Transverse colon (tissue), 4 donors: ENCODE results near the gene ARMC8. TPM values are rescaled to one million over a fixed set of nuclear protein-coding genes. Genes with fewer than 3 reads are reported as not detected.

Source experiments
- DNase-seq: peaks from one replicate; pipeline ENCODE4 v3.0.0-alpha.2; 2019
- H3K27ac ChIP-seq, 4 donors: fragments of 200-600 bp; sonication (generic); 2 replicates each; pipeline ENCODE4 v1.5.1; 2016 to 2018; ENCODE audit warnings: inconsistent platforms in 4 of 4
- H3K27me3 ChIP-seq: fragments of 200-600 bp; sonication (generic); 2 replicates; pipeline ENCODE4 v1.5.1; 2017; ENCODE audit warnings: inconsistent platforms
- H3K36me3 ChIP-seq, 4 donors: fragments of 200-600 bp; sonication (generic); 2 replicates each; pipeline ENCODE4 v1.5.1; 2017 to 2019; ENCODE audit warnings: inconsistent platforms in 4 of 4
- H3K4me1 ChIP-seq, 4 donors: fragments of 200-600 bp; sonication (generic); 2 replicates each; pipeline ENCODE4 v1.5.1; 2017 to 2020; ENCODE audit warnings: inconsistent platforms in 4 of 4
- H3K4me3 ChIP-seq, 4 donors: fragments of 200-600 bp; sonication (generic); 1 replicate in 1 of 4; 2 replicates in 3 of 4; pipeline versions ENCODE4 v1.5.1 to v1.6.1; 2017 to 2019; ENCODE audit warnings: inconsistent platforms in 4 of 4
- H3K9me3 ChIP-seq, 2 donors: fragments of 200-600 bp; sonication (generic); 2 replicates each; pipeline ENCODE4 v1.5.1; 2017 to 2019; ENCODE audit warnings: inconsistent platforms in 2 of 2
- CTCF ChIP-seq, 5 experiments: fragments of 200-600 bp in 3 of 5; fragments of 450-650 bp in 2 of 5; sonication (generic) in 3 of 5; IDR thresholded peaks; 1 replicate in 2 of 5; 2 replicates in 3 of 5; pipeline ENCODE4 v1.5.1; 2016 to 2017; ENCODE audit warnings: antibody characterized with exemption in 5 of 5, inconsistent platforms in 3 of 5, mild to moderate bottlenecking in 2 of 5, moderate library complexity in 1 of 5
- EP300 ChIP-seq: sonication (generic); formaldehyde crosslinking; IDR thresholded peaks from one replicate; pipeline ENCODE4 v1.6.1; 2017; ENCODE audit warnings: antibody characterized with exemption, low read depth
- POLR2A ChIP-seq: fragments of 450-650 bp; IDR thresholded peaks from one replicate; pipeline ENCODE4 v1.6.1; 2016; ENCODE audit warnings: antibody characterized with exemption, mild to moderate bottlenecking, moderate library complexity
- POLR2AphosphoS5 ChIP-seq, 3 donors: sonication (generic); formaldehyde crosslinking; IDR thresholded peaks; one replicate each; pipeline ENCODE4 v1.6.1; 2016; ENCODE audit warnings: antibody characterized with exemption in 3 of 3
- WGBS, 2 donors: methylation state at CpG; one replicate each; pipeline ENCODE4 v1.1.5; 2018; ENCODE audit warnings: low coverage in 1 of 2; 5-methylcytosine and 5-hydroxymethylcytosine counted together
- in situ Hi-C, 4 donors: fragments of 200-750 bp; cut with MboI; loops; one replicate each; pipeline versions ENCODE4 v1.15.0 to v1.15.1; 2017; ENCODE audit warnings: low sequenced_read_pairs in 3 of 4, low pct_ligation_motif_present in 1 of 4, low pct_unique_long_range_greater_than_20kb in 1 of 4
- intact Hi-C: fragments of 100-400 bp; cut with DNase I; formaldehyde crosslinking; loops from one replicate; pipeline ENCODE4 v1.15.1; 2023; ENCODE audit warnings: low total_unique reads
- total RNA-seq, 4 donors: library from RNA; depleted of rRNA; stranded (reverse); fragments of >200 nt; gene quantifications; one replicate each; pipeline ENCODE4 v1.1.0, GENCODE V29; 2016

The ARMC8 gene
- total RNA-seq, 4 donors from 2014 or later: 48.1 to 63.8 (median 60.3) TPM

- 14% methylated on average over 6 of the region's 7 CpGs; no CpG with 5 or more reads in 1 of the 2 donors for WGBS, 2 donors
These were observed 142.8 kb downstream of the ARMC8 start for GRCh38 chr3:138329984-138330293.

GRCh38 chr3:138331143-138331894 is 144.2 kb downstream of the ARMC8 start:
- 69 to 90% methylated on average over 2 to 6 of the region's 6 CpGs for WGBS, 2 donors
- Histone ChIP-seq H3K27ac (no peak overlapping the region), H3K36me3 (no peaks in the 10 kb centered on the region), H3K27me3 (no peaks in the 10 kb centered on the region), H3K4me1 (peaks cover 0 to 13% (median 8%) of the 10 kb centered on the region in 4 donors), H3K9me3 (no peaks in the 10 kb centered on the region), H3K4me3 (no peak overlapping the region)
- in situ Hi-C loops (loop anchor here in 1 of 4 donors (10.0 kb wide), 1 partner anchor 263 kb away; the partner anchor contains the start of gene CEP70), intact Hi-C loops (no loop called here)
- no peak for TF ChIP-seq CTCF (IDR thresholded peaks at IDR 0.05)
- TF ChIP-seq EP300: no peak
- no peak for TF ChIP-seq POLR2AphosphoS5 (IDR thresholded peaks at IDR 0.05)
- TF ChIP-seq POLR2A: no peak
- no peak for DNase-seq

More at GRCh38 chr3:138329984-138330293, 142.8 kb downstream of the ARMC8 start:
- in situ Hi-C loops (loop anchor here in 1 of 4 donors (10.0 kb wide), 1 partner anchor 265 kb away; the partner anchor contains the start of gene CEP70), intact Hi-C loops (no loop called here)
- TF ChIP-seq POLR2A (no peak), CTCF (IDR thresholded peaks at IDR 0.05) (no peak), EP300 (no peak), POLR2AphosphoS5 (IDR thresholded peaks at IDR 0.05) (no peak)
- no peak for DNase-seq
- Histone ChIP-seq H3K9me3 (no peaks in the 10 kb centered on the region), H3K27me3 (no peaks in the 10 kb centered on the region), H3K27ac (peak overlapping the region in 1 of 4 donors; percentile 49), H3K4me3 (peak overlapping the region in 3 of 4 donors; percentile 41 to 87 (median 59)), H3K4me1 (peaks cover 0 to 13% (median 8%) of the 10 kb centered on the region in 4 donors), H3K36me3 (no peaks in the 10 kb centered on the region)

GRCh38 chr3:138332472-138333073 is 145.5 kb downstream of the ARMC8 start:
- DNase-seq: no peak
- in situ Hi-C loops: loop anchor here in 1 of 4 donors (10.0 kb wide), 1 partner anchor 262 kb away; the partner anchor contains the start of gene CEP70
- Histone ChIP-seq H3K27me3 (no peaks in the 10 kb centered on the region), H3K36me3 (no peaks in the 10 kb centered on the region), H3K9me3 (no peaks in the 10 kb centered on the region), H3K4me3 (no peak overlapping the region), H3K4me1 (peaks cover 0 to 13% (median 8%) of the 10 kb centered on the region in 4 donors), H3K27ac (no peak overlapping the region)
- intact Hi-C loops: no loop called here
- TF ChIP-seq CTCF (IDR thresholded peaks at IDR 0.05) (peak; percentile 31 to 49 (median 49)), EP300 (no peak)
- 47 to 49% methylated on average over 3 to 4 of the region's 4 CpGs for WGBS, 2 donors

- in situ Hi-C loops (loop anchor here in 1 of 4 donors (10.0 kb wide), 1 partner anchor 260 kb away; the partner anchor contains the start of gene CEP70), intact Hi-C loops (no loop called here)
- H3K36me3 ChIP-seq: no peaks in the 10 kb centered on the region
- H3K4me3 ChIP-seq: no peak overlapping the region
- DNase-seq: no peak
- no peak overlapping the region for H3K27ac ChIP-seq
- WGBS, 2 donors: 78 to 82% methylated on average over 3 to 4 of the region's 4 CpGs
- peaks cover 0 to 5% (median 1%) of the 10 kb centered on the region in 4 donors for H3K4me1 ChIP-seq
- no peaks in the 10 kb centered on the region for H3K9me3 ChIP-seq
- no peaks in the 10 kb centered on the region for H3K27me3 ChIP-seq
- no peak for TF ChIP-seq POLR2A
- TF ChIP-seq EP300: no peak
- no peak for TF ChIP-seq POLR2AphosphoS5 (IDR thresholded peaks at IDR 0.05)
- TF ChIP-seq CTCF (IDR thresholded peaks at IDR 0.05): no peak
These were observed 147.5 kb downstream of the ARMC8 start for GRCh38 chr3:138334608-138335007.
